HG03196 (cell line): Measurements from ENCODE around the gene OR2W3.

Experiments
- ATAC-seq: cut with Tn5 transposase; IDR thresholded peaks from one replicate; pipeline ENCODE4 v1.9.1; 2021; ENCODE audit not compliant: unreplicated experiment

Gene OR2W3

GRCh38 chr1:247914941-247915662, 19.7 kb downstream of the OR2W3 start:
- ATAC-seq = no peak

GRCh38 chr1:247919952-247920351, 24.6 kb downstream of the OR2W3 start, which contains the start of gene OR2T8:
Gene OR2T8 (plus strand): TSS chr1:247920252. CDS start chr1:247921018, 766 bp downstream.
- no peak for ATAC-seq

- ATAC-seq = no peak
These were observed 28.6 kb downstream of the OR2W3 start for GRCh38 chr1:247923941-247924340.

- no peak for ATAC-seq
These were observed 29.5 kb downstream of the OR2W3 start, which contains the start of gene OR2AJ1 for GRCh38 chr1:247924868-247925267. Gene OR2AJ1 (plus strand): TSS chr1:247924889. CDS start chr1:247933769, 8,880 bp downstream.

GRCh38 chr1:247933989-247934388, 38.6 kb downstream of the OR2W3 start:
- no peak for ATAC-seq

- ATAC-seq = no peak
These were observed 40.4 kb downstream of the OR2W3 start for GRCh38 chr1:247935781-247936180.

- ATAC-seq = no peak
These were observed 41.0 kb downstream of the OR2W3 start for GRCh38 chr1:247936415-247936814.

GRCh38 chr1:247936965-247937734, 41.8 kb downstream of the OR2W3 start:
- ATAC-seq = peak; percentile 100

GRCh38 chr1:247942624-247943023, 47.2 kb downstream of the OR2W3 start:
- ATAC-seq = no peak
